ENCODE results near the gene LRRC36. TPM values are rescaled to one million over a fixed set of nuclear protein-coding genes. Genes with fewer than 3 reads are reported as not detected.
A peak's percentile ranks its signal among the peaks of the same experiment; 100 is the strongest.

The LRRC36 gene
- total and polyA plus RNA-seq, 2 donors (not counting 3 experiments of a cell fraction or from before 2014, with no cell fraction given) = 0.30 to 2.0 TPM

DNA sequence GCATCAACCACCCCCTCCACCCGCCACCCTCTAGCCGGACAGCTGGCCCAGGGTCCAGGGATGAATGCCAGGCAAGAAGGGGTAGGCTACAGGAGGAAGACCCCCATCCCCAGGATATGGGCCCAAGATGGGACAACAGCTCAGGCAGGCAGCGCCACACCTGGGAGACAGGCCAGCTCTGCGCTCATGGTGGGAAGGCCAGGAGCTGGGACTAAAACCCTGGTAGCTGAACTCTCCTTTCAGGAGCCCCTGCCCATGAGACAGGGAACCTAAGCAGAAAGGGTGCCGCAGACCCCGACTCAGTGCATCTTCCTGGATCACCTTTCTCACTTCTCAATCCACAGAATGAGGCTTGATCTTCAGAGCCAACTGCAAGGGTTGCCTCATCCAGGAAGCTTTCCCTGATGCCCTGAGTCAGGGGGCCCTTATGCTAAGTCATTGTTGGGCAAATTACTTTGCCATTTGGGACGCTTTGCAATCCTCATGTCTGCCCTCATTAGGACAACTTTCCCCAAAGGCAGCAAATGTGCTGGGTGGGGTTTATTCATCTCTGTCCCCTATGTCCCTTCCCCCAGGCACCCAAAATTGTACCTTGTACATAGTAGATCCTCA is 80.7 kb downstream of the LRRC36 start:
- ChIA-PET POLR2A (no interaction called here), CTCF (interaction anchor here (1.4 to 2.6 kb wide), 4 partner anchors 8 to 147 kb away, joined by 5 to 14 read pairs (median 12); partner anchors contain the start of gene TPPP3)
- H3K4me3 ChIP-seq (replicated peaks in 1 of 3; ENCODE audit: insufficient read depth in 1 of 3, low read depth in 1 of 3, low read length in 3 of 3) = no peak overlapping the region
- no peak overlapping the region for H2AFZ ChIP-seq (ENCODE audit: low read depth, low read length)
- intact Hi-C loops (cut with micrococcal nuclease) (no loop called here), dilution Hi-C loops (cut with MboI; ENCODE audit: extremely low pct_ligation_motif_present, low sequenced_read_pairs) (no loop called here)
- H3K79me2 ChIP-seq (ENCODE audit: control insufficient read depth, insufficient read depth, low read length) = no peaks in the 10 kb centered on the region
- no peaks in the 10 kb centered on the region for H3K27me3 ChIP-seq (ENCODE audit: control insufficient read depth in 2 of 2, insufficient read depth in 2 of 2, low read length in 2 of 2)
- BruUV-seq (replicated peaks) = no TSS peak
- H3K27ac ChIP-seq (ENCODE audit: insufficient read depth, low read depth, low read length) = peak overlapping the region; percentile 61
- H3K4me2 ChIP-seq (ENCODE audit: insufficient read depth, low read length) = no peak overlapping the region
- H3K9ac ChIP-seq (replicated peaks; ENCODE audit: extremely low read depth, insufficient read depth, low read length) = peak overlapping the region; percentile 19
- no peak for TF ChIP-seq FOS (IDR thresholded peaks at IDR 0.05; ENCODE audit: borderline replicate concordance, insufficient read depth, low read length)
- no peak for TF ChIP-seq EZH2 (IDR thresholded peaks at IDR 0.05; ENCODE audit: borderline replicate concordance, low read depth, low read length, severe bottlenecking)
- H3K4me1 ChIP-seq (ENCODE audit: control insufficient read depth, extremely low read depth, insufficient read depth, low read length) = peaks cover 20% of the 10 kb centered on the region
- H4K20me1 ChIP-seq (replicated peaks; ENCODE audit: control insufficient read depth, extremely low read depth, insufficient read depth, low read length) = no peaks in the 10 kb centered on the region
- no peaks in the 10 kb centered on the region for H3K9me1 ChIP-seq (replicated peaks; ENCODE audit: control insufficient read depth, extremely low read depth, insufficient read depth, low read length)
- DNase-seq (ENCODE audit: low read depth, low spot score) = no peak
- no peaks in the 10 kb centered on the region for H3K9me3 ChIP-seq (replicated peaks; ENCODE audit: control insufficient read depth, insufficient read depth, low read length)
- FAIRE-seq = peak; percentile 37
- H3K36me3 ChIP-seq (ENCODE audit: control insufficient read depth in 2 of 2, extremely low read depth in 1 of 2, insufficient read depth in 2 of 2, low read length in 2 of 2) = no peaks in the 10 kb centered on the region

DNA sequence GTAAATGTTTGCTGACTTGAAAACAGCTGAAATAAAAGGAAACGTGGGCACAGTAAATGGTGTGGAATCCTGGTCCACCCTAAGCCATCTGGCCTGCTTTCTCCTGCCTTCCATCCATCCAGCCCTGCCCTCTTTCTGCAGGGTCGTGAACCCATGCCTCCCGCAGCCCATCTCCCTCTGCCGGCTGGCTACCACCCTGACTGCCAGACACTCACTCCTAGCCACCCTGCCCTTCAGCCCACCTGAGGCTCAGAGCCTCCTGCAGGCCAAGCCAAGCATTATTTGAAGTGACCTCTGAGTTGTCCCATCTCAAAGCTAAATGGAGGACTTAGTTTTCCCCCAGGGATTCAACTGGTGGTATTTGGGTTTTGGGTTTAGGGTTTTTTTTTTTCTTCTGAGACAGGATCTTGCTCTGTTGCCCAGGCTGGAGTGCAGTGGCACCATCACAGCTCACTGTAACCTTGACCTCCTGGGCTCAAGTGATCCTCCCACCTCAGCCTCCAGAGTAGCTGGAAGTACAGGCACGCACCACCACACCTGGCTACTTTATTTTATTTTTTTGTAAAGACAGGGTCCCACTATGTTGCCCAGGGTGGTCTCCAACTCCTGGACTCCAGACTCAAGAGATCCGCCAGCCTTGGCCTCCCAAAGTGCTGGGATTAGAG is 81.3 kb downstream of the LRRC36 start:
- FAIRE-seq (no peak), DNase-seq (ENCODE audit: low read depth, low spot score) (no peak)
- Histone ChIP-seq H3K36me3 (ENCODE audit: control insufficient read depth in 2 of 2, extremely low read depth in 1 of 2, insufficient read depth in 2 of 2, low read length in 2 of 2) (no peaks in the 10 kb centered on the region), H3K4me3 (replicated peaks in 1 of 3; ENCODE audit: insufficient read depth in 1 of 3, low read depth in 1 of 3, low read length in 3 of 3) (no peak overlapping the region), H3K9ac (replicated peaks; ENCODE audit: extremely low read depth, insufficient read depth, low read length) (no peak overlapping the region), H2AFZ (ENCODE audit: low read depth, low read length) (no peak overlapping the region), H3K27ac (ENCODE audit: insufficient read depth, low read depth, low read length) (peak overlapping the region; percentile 61), H3K4me1 (ENCODE audit: control insufficient read depth, extremely low read depth, insufficient read depth, low read length) (peaks cover 20% of the 10 kb centered on the region), H3K9me1 (replicated peaks; ENCODE audit: control insufficient read depth, extremely low read depth, insufficient read depth, low read length) (no peaks in the 10 kb centered on the region), H3K27me3 (ENCODE audit: control insufficient read depth in 2 of 2, insufficient read depth in 2 of 2, low read length in 2 of 2) (no peaks in the 10 kb centered on the region), H3K9me3 (replicated peaks; ENCODE audit: control insufficient read depth, insufficient read depth, low read length) (no peaks in the 10 kb centered on the region), H3K79me2 (ENCODE audit: control insufficient read depth, insufficient read depth, low read length) (no peaks in the 10 kb centered on the region), H4K20me1 (replicated peaks; ENCODE audit: control insufficient read depth, extremely low read depth, insufficient read depth, low read length) (no peaks in the 10 kb centered on the region), H3K4me2 (ENCODE audit: insufficient read depth, low read length) (no peak overlapping the region)
- dilution Hi-C loops (cut with MboI; ENCODE audit: extremely low pct_ligation_motif_present, low sequenced_read_pairs) = no loop called here
- CTCF ChIA-PET = interaction anchor here (0.7 to 2.6 kb wide), 7 partner anchors 8 to 148 kb away, joined by 3 to 14 read pairs (median 5); partner anchors contain the start of genes KCTD19, LRRC36 and TPPP3
- TF ChIP-seq, protein P1, sequence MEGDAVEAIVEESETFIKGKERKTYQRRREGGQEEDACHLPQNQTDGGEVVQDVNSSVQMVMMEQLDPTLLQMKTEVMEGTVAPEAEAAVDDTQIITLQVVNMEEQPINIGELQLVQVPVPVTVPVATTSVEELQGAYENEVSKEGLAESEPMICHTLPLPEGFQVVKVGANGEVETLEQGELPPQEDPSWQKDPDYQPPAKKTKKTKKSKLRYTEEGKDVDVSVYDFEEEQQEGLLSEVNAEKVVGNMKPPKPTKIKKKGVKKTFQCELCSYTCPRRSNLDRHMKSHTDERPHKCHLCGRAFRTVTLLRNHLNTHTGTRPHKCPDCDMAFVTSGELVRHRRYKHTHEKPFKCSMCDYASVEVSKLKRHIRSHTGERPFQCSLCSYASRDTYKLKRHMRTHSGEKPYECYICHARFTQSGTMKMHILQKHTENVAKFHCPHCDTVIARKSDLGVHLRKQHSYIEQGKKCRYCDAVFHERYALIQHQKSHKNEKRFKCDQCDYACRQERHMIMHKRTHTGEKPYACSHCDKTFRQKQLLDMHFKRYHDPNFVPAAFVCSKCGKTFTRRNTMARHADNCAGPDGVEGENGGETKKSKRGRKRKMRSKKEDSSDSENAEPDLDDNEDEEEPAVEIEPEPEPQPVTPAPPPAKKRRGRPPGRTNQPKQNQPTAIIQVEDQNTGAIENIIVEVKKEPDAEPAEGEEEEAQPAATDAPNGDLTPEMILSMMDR (IDR thresholded peaks at IDR 0.05; ENCODE audit: extremely low read depth in 1 of 2, insufficient read depth in 1 of 2, low read depth in 1 of 2, low read length in 2 of 2) = peak in 1 of 2 donors; percentile 3
- TF ChIP-seq FOS (IDR thresholded peaks at IDR 0.05; ENCODE audit: borderline replicate concordance, insufficient read depth, low read length) = no peak
- intact Hi-C loops (cut with micrococcal nuclease) = no loop called here
- POLR2A ChIA-PET = interaction anchor here (0.7 kb wide), 1 partner anchor 81 kb away, joined by 3 read pairs; no protein-coding TSS in a partner anchor
- no TSS peak for BruUV-seq (replicated peaks)
